HCT116 (cell line): ENCODE data around the gene NCAPD2. TPM values are rescaled to one million over a fixed set of nuclear protein-coding genes. Genes with fewer than 3 reads are reported as not detected.
"Not testable (repeated sequence)": the region's sequence is repeated elsewhere in the genome, so short reads cannot be mapped to it uniquely, and the experiment has no call there.

Experiments used
- ATAC-seq: fragments of 200-7000 bp; cut with Tn5 transposase; 2 replicates; pipeline ENCODE4 v1.9.1; 2020; ENCODE audit warnings: mild to moderate bottlenecking, moderate library complexity
- BruUV-seq: library from RNA; stranded (reverse); fragments of 400-500 nt; replicated peaks from 2 replicates; lab custom pipeline; 2021; lab: Mats Ljungman, UMichigan
- CTCF ChIA-PET: fragments of 300-600 bp; sonication (Branson Sonifier 250); formaldehyde crosslinking; loops from one replicate; lab custom pipeline; 2021; ENCODE audit warnings: antibody characterized with exemption; lab: Charles Lee
- POLR2A ChIA-PET: fragments of 300-600, 350-600 bp; sonication (Branson Sonifier 250); formaldehyde crosslinking; loops from one replicate; lab custom pipeline; 2021; ENCODE audit warnings: antibody characterized with exemption; lab: Charles Lee
- RAD21 ChIA-PET, 2 experiments: fragments of 300-600 bp; sonication (Branson Sonifier 250); formaldehyde crosslinking; loops; one replicate each; lab custom pipeline; 2023; ENCODE audit warnings: low total read pairs in 2 of 2; ENCODE audit not compliant: uncharacterized antibody in 2 of 2, unreplicated experiment in 2 of 2, low non-redundant PET in 1 of 2; lab: Charles Lee
- DNase-seq: peaks from one replicate; pipeline ENCODE4 v3.0.0-alpha.2; 2010; ENCODE audit warnings: low read depth, low spot score
- H2AFZ ChIP-seq: fragments of 200-600 bp; shearing (Covaris generic), sonication (generic); 2 replicates; pipeline ENCODE4 v1.6.1; 2017; ENCODE audit warnings: low read depth, mixed run types, mixed read lengths, antibody characterized with exemption, low read length; ENCODE audit not compliant: poor library complexity, severe bottlenecking
- H3K27ac ChIP-seq: 2 replicates; pipeline ENCODE4 v1.5.1; 2012; ENCODE audit warnings: low read depth, low read length
- H3K27me3 ChIP-seq: fragments of 200-600 bp; sonication (generic); 2 replicates; pipeline ENCODE4 v1.6.1; 2016; ENCODE audit warnings: mixed run types, low read length, mixed read lengths; ENCODE audit not compliant: insufficient read depth
- H3K36me3 ChIP-seq, 2 experiments: fragments of 200-500 bp in 1 of 2; fragments of 200-600 bp in 1 of 2; sonication (Bioruptor generic) in 1 of 2; sonication (generic) in 1 of 2; 2 replicates each; pipeline versions ENCODE4 v1.5.1 to v1.6.1; 2014 to 2016; ENCODE audit warnings: low read length in 2 of 2, inconsistent platforms in 1 of 2, mixed read lengths in 1 of 2, mixed run types in 1 of 2; ENCODE audit not compliant: insufficient read depth in 2 of 2, control insufficient read depth in 1 of 2
- H3K4me1 ChIP-seq, 2 experiments: fragments of 200-600 bp in 1 of 2; sonication (generic) in 1 of 2; 2 replicates each; pipeline versions ENCODE4 v1.5.1 to v1.6.1; 2012 to 2017; ENCODE audit warnings: low read length in 2 of 2, inconsistent platforms in 1 of 2, mild to moderate bottlenecking in 1 of 2, mixed read lengths in 1 of 2, mixed run types in 1 of 2, moderate library complexity in 1 of 2; ENCODE audit not compliant: insufficient read depth in 2 of 2, control insufficient read depth in 1 of 2
- H3K4me2 ChIP-seq: fragments of 200-600 bp; sonication (generic); 2 replicates; pipeline ENCODE4 v1.6.1; 2017; ENCODE audit warnings: mixed run types, low read length, mixed read lengths
- H3K4me3 ChIP-seq, 2 experiments: fragments of 200-600 bp in 1 of 2; sonication (generic) in 1 of 2; replicated peaks in 1 of 2; 2 replicates each; pipeline ENCODE4 v1.5.1; 2011 to 2016; ENCODE audit warnings: low read length in 2 of 2, control low read depth in 1 of 2, low read depth in 1 of 2, mild to moderate bottlenecking in 1 of 2, mixed read lengths in 1 of 2, mixed run types in 1 of 2
- H3K79me2 ChIP-seq: fragments of 200-600 bp; sonication (generic); 2 replicates; pipeline ENCODE4 v1.6.1; 2017; ENCODE audit warnings: mild to moderate bottlenecking, mixed run types, low read length, moderate library complexity, mixed read lengths; ENCODE audit not compliant: insufficient read depth
- H3K9ac ChIP-seq: fragments of 200-600 bp; sonication (generic); 2 replicates; pipeline ENCODE4 v1.6.1; 2016; ENCODE audit warnings: low read length, mixed read lengths
- H3K9me2 ChIP-seq: fragments of 200-600 bp; sonication (generic), shearing (Covaris generic); 2 replicates; pipeline ENCODE4 v1.6.1; 2017; ENCODE audit warnings: mixed run types, mild to moderate bottlenecking, moderate library complexity; ENCODE audit not compliant: insufficient read depth
- H3K9me3 ChIP-seq, 2 experiments: fragments of 200-500 bp in 1 of 2; fragments of 200-600 bp in 1 of 2; sonication (Bioruptor generic) in 1 of 2; sonication (generic) in 1 of 2; 2 replicates each; pipeline ENCODE4 v1.6.1; 2014 to 2017; ENCODE audit warnings: low read length in 2 of 2, mixed read lengths in 2 of 2, inconsistent platforms in 1 of 2, low read depth in 1 of 2, mild to moderate bottlenecking in 1 of 2, mixed run types in 1 of 2, moderate library complexity in 1 of 2; ENCODE audit not compliant: control insufficient read depth in 1 of 2, insufficient read depth in 1 of 2
- H4K20me1 ChIP-seq: fragments of 200-600 bp; sonication (generic), shearing (Covaris generic); 2 replicates; pipeline ENCODE4 v1.6.1; 2017; ENCODE audit warnings: mixed run types, mild to moderate bottlenecking, moderate library complexity; ENCODE audit not compliant: insufficient read depth
- ATF3 ChIP-seq: IDR thresholded peaks from 2 replicates; pipeline ENCODE4 v1.6.1; 2012
- CEBPB ChIP-seq: IDR thresholded peaks from 2 replicates; pipeline ENCODE4 v1.6.1; 2012; ENCODE audit warnings: low read depth
- EGR1 ChIP-seq: IDR thresholded peaks from 2 replicates; pipeline ENCODE4 v1.6.1; 2012; ENCODE audit warnings: low read depth
- EZH2 ChIP-seq: fragments of 200-600 bp; sonication (generic); IDR thresholded peaks from 2 replicates; pipeline ENCODE4 v1.6.1; 2017; ENCODE audit warnings: antibody characterized with exemption, mixed run types
- EZH2phosphoT487 ChIP-seq: fragments of 200-600 bp; IDR thresholded peaks from 2 replicates; pipeline ENCODE4 v1.6.1; 2018; ENCODE audit warnings: antibody characterized with exemption, borderline replicate concordance
- JUND ChIP-seq: IDR thresholded peaks from 2 replicates; pipeline ENCODE4 v1.6.1; 2012
- POLR2A ChIP-seq: IDR thresholded peaks from 2 replicates; pipeline ENCODE4 v1.7.0; 2011; ENCODE audit warnings: borderline replicate concordance; ENCODE audit not compliant: insufficient read depth, insufficient read length; ENCODE audit errors: extremely low read depth
- SRF ChIP-seq: IDR thresholded peaks from 2 replicates; pipeline ENCODE4 v1.6.1; 2012; ENCODE audit warnings: low read depth
- ZBTB33 ChIP-seq: IDR thresholded peaks from 2 replicates; pipeline ENCODE4 v1.6.1; 2011; ENCODE audit warnings: mild to moderate bottlenecking, low read length, moderate library complexity; ENCODE audit not compliant: insufficient replicate concordance; ENCODE audit errors: extremely low read depth
- ZFX ChIP-seq: fragments of 450-650 bp; IDR thresholded peaks from 2 replicates; pipeline ENCODE4 v1.6.1; 2017
- ZNF274 ChIP-seq: fragments of 200-500 bp; sonication (Bioruptor generic); IDR thresholded peaks from 2 replicates; pipeline ENCODE4 v1.6.1; 2014; ENCODE audit warnings: mild to moderate bottlenecking, low read depth, low read length, inconsistent platforms
- intact Hi-C: fragments of 100-400 bp; cut with micrococcal nuclease; formaldehyde crosslinking; loops from 2 replicates; pipeline ENCODE4 v1.10.0; 2022
- total RNA-seq: library from RNA; stranded (reverse); gene quantifications from one replicate; pipeline ENCODE4 v1.2.1, GENCODE V29; 2021; ENCODE audit not compliant: unreplicated experiment
- TF ChIP-seq, protein P1 (sequence below), 3 experiments: fragments of 200-600 bp in 1 of 3; sonication (generic) in 1 of 3; IDR thresholded peaks in 2 of 3; conservative IDR thresholded peaks in 1 of 3; 2 replicates each; pipeline ENCODE4 v1.5.1; 2012 to 2017; ENCODE audit warnings: low read depth in 2 of 3, low read length in 2 of 3, antibody characterized with exemption in 1 of 3, borderline replicate concordance in 1 of 3, control low read depth in 1 of 3, mild to moderate bottlenecking in 1 of 3, mixed read lengths in 1 of 3, mixed run types in 1 of 3, moderate library complexity in 1 of 3; ENCODE audit not compliant: insufficient read depth in 1 of 3
- TF ChIP-seq, protein P2 (sequence below): IDR thresholded peaks from 2 replicates; pipeline ENCODE4 v1.6.1; 2012; ENCODE audit warnings: low read depth

NCAPD2 gene
- total RNA-seq, 1 experiment from 2014 or later: 177 TPM

GRCh38 chr12:6489449-6489848, 4.5 kb upstream of the NCAPD2 start:
- ChIA-PET CTCF (no interaction called here), RAD21 (no interaction called here)
- no peak overlapping the region for H3K27ac ChIP-seq
- H3K9ac ChIP-seq: no peak overlapping the region
- ATAC-seq: no peak
- TF ChIP-seq ATF3 (no peak), CEBPB (no peak), EZH2phosphoT487 (no peak), JUND (no peak), EZH2 (no peak), POLR2A (no peak), SRF (no peak), ZNF274 (no peak), EGR1 (no peak), ZBTB33 (no peak), ZFX (no peak)
- TF ChIP-seq, protein P1, sequence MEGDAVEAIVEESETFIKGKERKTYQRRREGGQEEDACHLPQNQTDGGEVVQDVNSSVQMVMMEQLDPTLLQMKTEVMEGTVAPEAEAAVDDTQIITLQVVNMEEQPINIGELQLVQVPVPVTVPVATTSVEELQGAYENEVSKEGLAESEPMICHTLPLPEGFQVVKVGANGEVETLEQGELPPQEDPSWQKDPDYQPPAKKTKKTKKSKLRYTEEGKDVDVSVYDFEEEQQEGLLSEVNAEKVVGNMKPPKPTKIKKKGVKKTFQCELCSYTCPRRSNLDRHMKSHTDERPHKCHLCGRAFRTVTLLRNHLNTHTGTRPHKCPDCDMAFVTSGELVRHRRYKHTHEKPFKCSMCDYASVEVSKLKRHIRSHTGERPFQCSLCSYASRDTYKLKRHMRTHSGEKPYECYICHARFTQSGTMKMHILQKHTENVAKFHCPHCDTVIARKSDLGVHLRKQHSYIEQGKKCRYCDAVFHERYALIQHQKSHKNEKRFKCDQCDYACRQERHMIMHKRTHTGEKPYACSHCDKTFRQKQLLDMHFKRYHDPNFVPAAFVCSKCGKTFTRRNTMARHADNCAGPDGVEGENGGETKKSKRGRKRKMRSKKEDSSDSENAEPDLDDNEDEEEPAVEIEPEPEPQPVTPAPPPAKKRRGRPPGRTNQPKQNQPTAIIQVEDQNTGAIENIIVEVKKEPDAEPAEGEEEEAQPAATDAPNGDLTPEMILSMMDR (IDR thresholded peaks at IDR 0.05 in 2 of 3, conservative IDR thresholded peaks at IDR 0.05 in 1 of 3; ENCODE audit: borderline replicate concordance in 1 of 3, insufficient read depth in 1 of 3, low read depth in 2 of 3, low read length in 2 of 3): no peak
- TF ChIP-seq, protein P2, sequence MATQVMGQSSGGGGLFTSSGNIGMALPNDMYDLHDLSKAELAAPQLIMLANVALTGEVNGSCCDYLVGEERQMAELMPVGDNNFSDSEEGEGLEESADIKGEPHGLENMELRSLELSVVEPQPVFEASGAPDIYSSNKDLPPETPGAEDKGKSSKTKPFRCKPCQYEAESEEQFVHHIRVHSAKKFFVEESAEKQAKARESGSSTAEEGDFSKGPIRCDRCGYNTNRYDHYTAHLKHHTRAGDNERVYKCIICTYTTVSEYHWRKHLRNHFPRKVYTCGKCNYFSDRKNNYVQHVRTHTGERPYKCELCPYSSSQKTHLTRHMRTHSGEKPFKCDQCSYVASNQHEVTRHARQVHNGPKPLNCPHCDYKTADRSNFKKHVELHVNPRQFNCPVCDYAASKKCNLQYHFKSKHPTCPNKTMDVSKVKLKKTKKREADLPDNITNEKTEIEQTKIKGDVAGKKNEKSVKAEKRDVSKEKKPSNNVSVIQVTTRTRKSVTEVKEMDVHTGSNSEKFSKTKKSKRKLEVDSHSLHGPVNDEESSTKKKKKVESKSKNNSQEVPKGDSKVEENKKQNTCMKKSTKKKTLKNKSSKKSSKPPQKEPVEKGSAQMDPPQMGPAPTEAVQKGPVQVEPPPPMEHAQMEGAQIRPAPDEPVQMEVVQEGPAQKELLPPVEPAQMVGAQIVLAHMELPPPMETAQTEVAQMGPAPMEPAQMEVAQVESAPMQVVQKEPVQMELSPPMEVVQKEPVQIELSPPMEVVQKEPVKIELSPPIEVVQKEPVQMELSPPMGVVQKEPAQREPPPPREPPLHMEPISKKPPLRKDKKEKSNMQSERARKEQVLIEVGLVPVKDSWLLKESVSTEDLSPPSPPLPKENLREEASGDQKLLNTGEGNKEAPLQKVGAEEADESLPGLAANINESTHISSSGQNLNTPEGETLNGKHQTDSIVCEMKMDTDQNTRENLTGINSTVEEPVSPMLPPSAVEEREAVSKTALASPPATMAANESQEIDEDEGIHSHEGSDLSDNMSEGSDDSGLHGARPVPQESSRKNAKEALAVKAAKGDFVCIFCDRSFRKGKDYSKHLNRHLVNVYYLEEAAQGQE: no peak
- TF ChIP-seq, all 23 proteins: peak for 0
- DNase-seq: no peak
- peaks cover 3 to 8% of the 10 kb centered on the region in 2 experiments; a peak in 2 of 4 replicates for H3K36me3 ChIP-seq
- POLR2A ChIA-PET: interaction anchor here (1.7 kb wide), 1 partner anchor 45 kb away, joined by 6 read pairs; the partner anchor contains the start of gene GAPDH
- no peak overlapping the region for H3K4me3 ChIP-seq
- H3K4me2 ChIP-seq: no peak overlapping the region
- intact Hi-C loops: no loop called here
- H3K9me2 ChIP-seq: no peaks in the 10 kb centered on the region
- H2AFZ ChIP-seq: no peak overlapping the region
- H4K20me1 ChIP-seq: no peaks in the 10 kb centered on the region
- H3K4me1 ChIP-seq: peaks cover 6% of the 10 kb centered on the region in 2 experiments; a peak in 3 of 4 replicates
- no peaks in the 10 kb centered on the region for H3K27me3 ChIP-seq
- H3K9me3 ChIP-seq: no peaks in the 10 kb centered on the region
- BruUV-seq: no TSS peak
- peaks cover 20% of the 10 kb centered on the region for H3K79me2 ChIP-seq

- H3K27ac ChIP-seq, POLR2A ChIA-PET, BruUV-seq, H3K9ac ChIP-seq, H4K20me1 ChIP-seq, intact Hi-C loops, H2AFZ ChIP-seq, H3K27me3 ChIP-seq, CTCF ChIA-PET, H3K9me3 ChIP-seq, ATAC-seq, H3K4me3 ChIP-seq, H3K4me2 ChIP-seq, DNase-seq, H3K9me2 ChIP-seq: not testable (repeated sequence)
- Histone ChIP-seq H3K79me2 (peaks cover 33% of the 10 kb centered on the region), H3K36me3 (peaks cover 8 to 16% of the 10 kb centered on the region in 2 experiments), H3K4me1 (peaks cover 12 to 19% of the 10 kb centered on the region in 2 experiments)
- RAD21 ChIA-PET: interaction anchor here in 1 of 2 experiments (0.7 kb wide), 1 partner anchor 407 kb away, joined by 3 read pairs; no protein-coding TSS in a partner anchor
Measured at GRCh38 chr12:6490673-6491072, 3.2 kb upstream of the NCAPD2 start.
